Endothelial cell of umbilical vein (primary cell): ENCODE data around the gene ERAP2. TPM values are rescaled to one million over a fixed set of nuclear protein-coding genes. Genes with fewer than 3 reads are reported as not detected.

Experiments
- BruUV-seq: library from RNA; stranded (reverse); fragments of 400-500 nt; replicated peaks from 2 replicates; lab custom pipeline; 2021; lab: Mats Ljungman, UMichigan
- CTCF ChIA-PET: fragments of 300-600, 350-600 bp; sonication (Branson Sonifier 250); formaldehyde crosslinking; loops from one replicate; lab custom pipeline; 2021; ENCODE audit warnings: antibody characterized with exemption, inconsistent platforms; lab: Charles Lee
- POLR2A ChIA-PET: fragments of 300-600, 350-600 bp; sonication (Branson Sonifier 250); formaldehyde crosslinking; loops from one replicate; lab custom pipeline; 2021; ENCODE audit warnings: antibody characterized with exemption, inconsistent platforms; lab: Charles Lee
- DNase-seq: peaks from one replicate; pipeline ENCODE4 v3.0.0-alpha.2; 2011; ENCODE audit warnings: low read depth, low spot score
- FAIRE-seq: peaks from 2 replicates; lab custom pipeline; 2011; peaks lifted over from hg19 to GRCh38; lab: Jason Lieb, UNC
- H2AFZ ChIP-seq: 2 replicates; pipeline ENCODE4 v1.6.0; 2012; ENCODE audit warnings: low read depth, low read length, control low read depth, inconsistent platforms
- H3K27ac ChIP-seq: 2 replicates; pipeline ENCODE4 v1.5.1; 2011; ENCODE audit warnings: low read depth, mild to moderate bottlenecking, control low read depth, low read length, moderate library complexity; ENCODE audit not compliant: insufficient read depth
- H3K27me3 ChIP-seq, 2 experiments: 2 replicates each; pipeline versions ENCODE4 v1.6.0 to v1.6.1; 2011; ENCODE audit warnings: low read length in 2 of 2, mixed read lengths in 1 of 2; ENCODE audit not compliant: control insufficient read depth in 2 of 2, insufficient read depth in 2 of 2
- H3K36me3 ChIP-seq, 2 experiments: 2 replicates in 1 of 2; 3 replicates in 1 of 2; pipeline ENCODE4 v1.5.1; 2011; ENCODE audit warnings: low read length in 2 of 2, mild to moderate bottlenecking in 1 of 2, moderate library complexity in 1 of 2; ENCODE audit not compliant: control insufficient read depth in 2 of 2, insufficient read depth in 2 of 2; ENCODE audit errors: extremely low read depth in 1 of 2
- H3K4me1 ChIP-seq: 3 replicates; pipeline ENCODE4 v1.5.1; 2011; ENCODE audit warnings: mild to moderate bottlenecking, low read length; ENCODE audit not compliant: control insufficient read depth, insufficient read depth; ENCODE audit errors: extremely low read depth
- H3K4me2 ChIP-seq: 2 replicates; pipeline ENCODE4 v1.6.1; 2011; ENCODE audit warnings: low read length, control low read depth, mixed read lengths; ENCODE audit not compliant: insufficient read depth
- H3K4me3 ChIP-seq, 3 experiments: fragments of 200-600 bp in 1 of 3; sonication (generic), shearing (Covaris generic) in 1 of 3; replicated peaks in 1 of 3; 2 replicates each; pipeline ENCODE4 v1.5.1; 2011 to 2016; ENCODE audit warnings: control low read depth in 3 of 3, low read length in 3 of 3, mild to moderate bottlenecking in 2 of 3, inconsistent platforms in 1 of 3, low read depth in 1 of 3, moderate library complexity in 1 of 3; ENCODE audit not compliant: insufficient read depth in 1 of 3
- H3K79me2 ChIP-seq: 2 replicates; pipeline ENCODE4 v1.6.0; 2012; ENCODE audit warnings: low read length, inconsistent platforms; ENCODE audit not compliant: control insufficient read depth, insufficient read depth
- H3K9ac ChIP-seq: replicated peaks from 2 replicates; pipeline ENCODE3; 2011; ENCODE audit warnings: low read length, control low read depth; ENCODE audit not compliant: insufficient read depth; ENCODE audit errors: extremely low read depth
- H3K9me1 ChIP-seq: replicated peaks from 3 replicates; pipeline ENCODE4 v1.6.0; 2011; ENCODE audit warnings: mild to moderate bottlenecking, low read length; ENCODE audit not compliant: control insufficient read depth, insufficient read depth; ENCODE audit errors: extremely low read depth
- H3K9me3 ChIP-seq: replicated peaks from 2 replicates; pipeline ENCODE4 v1.5.1; 2012; ENCODE audit warnings: low read length, inconsistent platforms; ENCODE audit not compliant: control insufficient read depth, insufficient read depth
- H4K20me1 ChIP-seq: replicated peaks from 2 replicates; pipeline ENCODE3; 2011; ENCODE audit warnings: mild to moderate bottlenecking, low read length; ENCODE audit not compliant: control insufficient read depth, insufficient read depth; ENCODE audit errors: extremely low read depth
- EZH2 ChIP-seq: IDR thresholded peaks from 2 replicates; pipeline ENCODE4 v1.6.1; 2012; ENCODE audit warnings: borderline replicate concordance, low read depth, mild to moderate bottlenecking, moderate library complexity, low read length, inconsistent platforms; ENCODE audit not compliant: severe bottlenecking
- FOS ChIP-seq: IDR thresholded peaks from 2 replicates; pipeline ENCODE4 v1.6.1; 2011; ENCODE audit warnings: mild to moderate bottlenecking, low read length, moderate library complexity, borderline replicate concordance; ENCODE audit not compliant: insufficient read depth
- GATA2 ChIP-seq: IDR thresholded peaks from 2 replicates; pipeline ENCODE4 v1.7.0; 2011; ENCODE audit warnings: low read depth, mild to moderate bottlenecking, moderate library complexity, mixed read lengths, low read length; ENCODE audit not compliant: insufficient read length, insufficient read depth
- JUN ChIP-seq: IDR thresholded peaks from 2 replicates; pipeline ENCODE4 v1.6.1; 2011; ENCODE audit warnings: borderline replicate concordance, low read depth; ENCODE audit not compliant: insufficient read length, insufficient read depth
- MYC ChIP-seq: IDR thresholded peaks from one replicate; pipeline ENCODE4 v1.6.1; 2011; ENCODE audit warnings: mild to moderate bottlenecking, low read depth, low read length
- POLR2A ChIP-seq: IDR thresholded peaks from 2 replicates; pipeline ENCODE4 v1.6.1; 2012; ENCODE audit warnings: low read depth, mild to moderate bottlenecking, control low read depth, low read length
- POLR2AphosphoS5 ChIP-seq: IDR thresholded peaks from 2 replicates; pipeline ENCODE4 v1.6.1; 2012; ENCODE audit warnings: low read depth, mild to moderate bottlenecking, control low read depth, low read length, moderate library complexity; ENCODE audit not compliant: insufficient read depth
- dilution Hi-C: fragments of 300-500 bp; cut with MboI; formaldehyde crosslinking; loops from one replicate; pipeline ENCODE4 v1.15.0; 2019; ENCODE audit warnings: low sequenced_read_pairs; ENCODE audit not compliant: extremely low pct_ligation_motif_present
- intact Hi-C: fragments of 100-400 bp; cut with micrococcal nuclease; formaldehyde crosslinking; loops from one replicate; pipeline ENCODE4 v1.10.0; 2022
- polyA plus RNA-seq, 4 experiments: library from polyadenylated mRNA; depleted of rRNA in 3 of 4; stranded (reverse) in 3 of 4; unstranded in 1 of 4; fragments of >200 nt; gene quantifications; 2 replicates each; pipeline versions ENCODE4 v1.2.1 to v1.2.3, GENCODE V29; 2011 to 2012; ENCODE audit warnings: missing spikeins in 1 of 4
- total RNA-seq: library from RNA; stranded (reverse); gene quantifications from 2 replicates; pipeline ENCODE4 v1.2.3, GENCODE V29; 2021
- TF ChIP-seq, protein P1 (sequence below): IDR thresholded peaks from 2 replicates; pipeline ENCODE4 v1.6.1; 2011; ENCODE audit not compliant: insufficient read depth, insufficient read length
- TF ChIP-seq, protein P2 (sequence below), 2 donors: IDR thresholded peaks; 1 replicate in 1 of 2; 2 replicates in 1 of 2; pipeline ENCODE4 v1.5.1; 2011; ENCODE audit warnings: low read length in 2 of 2, mild to moderate bottlenecking in 2 of 2, moderate library complexity in 2 of 2, control low read depth in 1 of 2, inconsistent platforms in 1 of 2, low read depth in 1 of 2; ENCODE audit not compliant: insufficient read depth in 1 of 2; ENCODE audit errors: extremely low read depth in 1 of 2

ERAP2 gene
- total and polyA plus RNA-seq, 2 donors (not counting 3 experiments of a cell fraction or from before 2014, with no cell fraction given): 3.1 to 10.0 TPM

DNA sequence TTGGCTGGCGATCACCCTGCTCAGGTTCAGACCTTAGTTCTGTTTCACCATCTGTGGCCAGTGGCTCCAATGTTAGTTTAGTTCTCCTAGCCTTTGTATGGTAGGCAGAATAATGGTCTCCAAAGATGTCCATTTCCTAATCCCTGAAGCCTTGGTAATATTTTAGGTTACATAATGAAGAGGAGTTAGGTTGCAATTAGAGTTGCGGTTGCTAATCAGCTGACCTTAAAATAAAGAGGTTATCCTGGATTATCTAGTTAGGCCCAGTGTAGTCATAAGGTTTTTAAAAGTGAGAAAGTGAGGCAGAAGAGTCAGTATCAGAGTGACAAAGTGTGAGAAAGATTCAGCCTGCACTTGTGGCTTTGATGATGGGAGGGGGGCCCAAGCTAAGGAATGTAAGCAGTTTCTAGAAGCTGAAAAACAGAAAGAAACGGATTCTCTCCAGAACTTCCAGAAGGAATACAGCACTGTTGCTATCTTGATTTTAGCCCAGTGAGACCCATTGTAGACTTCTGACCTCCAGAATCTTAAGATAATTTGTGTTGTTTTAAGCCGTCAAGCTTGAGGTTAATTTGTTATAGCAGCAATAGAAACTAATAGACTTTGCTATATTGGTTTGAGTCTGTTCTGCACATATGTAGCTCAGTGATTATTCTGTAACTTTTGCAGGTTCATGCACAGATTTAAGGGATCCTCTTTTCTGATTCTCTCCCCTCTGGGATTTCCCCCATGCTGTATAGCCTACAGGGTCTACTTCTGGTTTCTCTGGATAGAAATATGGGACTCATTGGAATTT is 81.2 kb downstream of the ERAP2 start:
- peaks cover 2% of the 10 kb centered on the region for H3K4me1 ChIP-seq
- POLR2A ChIA-PET: no interaction called here
- TF ChIP-seq POLR2A (no peak), EZH2 (no peak), JUN (no peak), FOS (no peak), POLR2AphosphoS5 (no peak), GATA2 (no peak), MYC (no peak)
- TF ChIP-seq, protein P1, sequence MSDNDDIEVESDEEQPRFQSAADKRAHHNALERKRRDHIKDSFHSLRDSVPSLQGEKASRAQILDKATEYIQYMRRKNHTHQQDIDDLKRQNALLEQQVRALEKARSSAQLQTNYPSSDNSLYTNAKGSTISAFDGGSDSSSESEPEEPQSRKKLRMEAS: no peak
- TF ChIP-seq, protein P2, sequence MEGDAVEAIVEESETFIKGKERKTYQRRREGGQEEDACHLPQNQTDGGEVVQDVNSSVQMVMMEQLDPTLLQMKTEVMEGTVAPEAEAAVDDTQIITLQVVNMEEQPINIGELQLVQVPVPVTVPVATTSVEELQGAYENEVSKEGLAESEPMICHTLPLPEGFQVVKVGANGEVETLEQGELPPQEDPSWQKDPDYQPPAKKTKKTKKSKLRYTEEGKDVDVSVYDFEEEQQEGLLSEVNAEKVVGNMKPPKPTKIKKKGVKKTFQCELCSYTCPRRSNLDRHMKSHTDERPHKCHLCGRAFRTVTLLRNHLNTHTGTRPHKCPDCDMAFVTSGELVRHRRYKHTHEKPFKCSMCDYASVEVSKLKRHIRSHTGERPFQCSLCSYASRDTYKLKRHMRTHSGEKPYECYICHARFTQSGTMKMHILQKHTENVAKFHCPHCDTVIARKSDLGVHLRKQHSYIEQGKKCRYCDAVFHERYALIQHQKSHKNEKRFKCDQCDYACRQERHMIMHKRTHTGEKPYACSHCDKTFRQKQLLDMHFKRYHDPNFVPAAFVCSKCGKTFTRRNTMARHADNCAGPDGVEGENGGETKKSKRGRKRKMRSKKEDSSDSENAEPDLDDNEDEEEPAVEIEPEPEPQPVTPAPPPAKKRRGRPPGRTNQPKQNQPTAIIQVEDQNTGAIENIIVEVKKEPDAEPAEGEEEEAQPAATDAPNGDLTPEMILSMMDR (IDR thresholded peaks at IDR 0.05; ENCODE audit: extremely low read depth in 1 of 2, insufficient read depth in 1 of 2, low read depth in 1 of 2, low read length in 2 of 2): no peak
- peaks cover 2% of the 10 kb centered on the region for H3K9me1 ChIP-seq
- FAIRE-seq: no peak
- CTCF ChIA-PET: no interaction called here
- H3K36me3 ChIP-seq: no peaks in the 10 kb centered on the region
- H4K20me1 ChIP-seq: no peaks in the 10 kb centered on the region
- H3K79me2 ChIP-seq: peaks cover 19% of the 10 kb centered on the region
- H3K4me3 ChIP-seq: no peak overlapping the region
- no peak overlapping the region for H3K27ac ChIP-seq
- BruUV-seq: no TSS peak
- no peaks in the 10 kb centered on the region for H3K9me3 ChIP-seq
- DNase-seq: no peak
- dilution Hi-C loops (no loop called here), intact Hi-C loops (no loop called here)
- H3K27me3 ChIP-seq: no peaks in the 10 kb centered on the region
- no peak overlapping the region for H3K4me2 ChIP-seq
- H2AFZ ChIP-seq: no peak overlapping the region
- H3K9ac ChIP-seq: no peak overlapping the region
